CD14-positive monocyte (primary cell): Measurements from ENCODE around the gene OR13C5. TPM values are rescaled to one million over a fixed set of nuclear protein-coding genes. Genes with fewer than 3 reads are reported as not detected.
"Not testable (repeated sequence)": the region's sequence is repeated elsewhere in the genome, so short reads cannot be mapped to it uniquely, and the experiment has no call there.

Source experiments
- DNase-seq, 3 donors: peaks; one replicate each; pipeline ENCODE4 v3.0.0-alpha.2; 2011 to 2022
- H2AFZ ChIP-seq: 2 replicates; pipeline ENCODE4 v1.6.0; 2012; ENCODE audit warnings: mild to moderate bottlenecking, low read depth, low read length, inconsistent platforms; ENCODE audit not compliant: insufficient read depth, poor library complexity, severe bottlenecking
- H3K27ac ChIP-seq, 2 donors: 1 replicate in 1 of 2; 2 replicates in 1 of 2; pipeline ENCODE4 v1.5.1; 2012 to 2013; ENCODE audit warnings: low read length in 2 of 2, control low read depth in 1 of 2, inconsistent platforms in 1 of 2, low read depth in 1 of 2, mild to moderate bottlenecking in 1 of 2
- H3K27me3 ChIP-seq, 2 donors: one replicate each; pipeline versions ENCODE4 v1.6.0 to v1.6.1; 2011 to 2013; ENCODE audit warnings: low read length in 2 of 2; ENCODE audit not compliant: control insufficient read depth in 2 of 2, insufficient read depth in 2 of 2
- H3K36me3 ChIP-seq, 2 donors: replicated peaks in 1 of 2; 1 replicate in 1 of 2; 2 replicates in 1 of 2; pipeline versions ENCODE4 v1.5.1 to v1.6.1; 2012 to 2013; ENCODE audit warnings: low read length in 2 of 2, control low read depth in 1 of 2, inconsistent platforms in 1 of 2, mild to moderate bottlenecking in 1 of 2; ENCODE audit not compliant: insufficient read depth in 2 of 2, control insufficient read depth in 1 of 2
- H3K4me1 ChIP-seq, 2 donors: 1 replicate in 1 of 2; 2 replicates in 1 of 2; pipeline versions ENCODE4 v1.5.1 to v1.6.1; 2012 to 2013; ENCODE audit warnings: low read length in 2 of 2, control low read depth in 1 of 2, inconsistent platforms in 1 of 2, mild to moderate bottlenecking in 1 of 2, moderate library complexity in 1 of 2; ENCODE audit not compliant: insufficient read depth in 2 of 2, control insufficient read depth in 1 of 2
- H3K4me2 ChIP-seq: replicated peaks from 2 replicates; pipeline ENCODE3; 2012; ENCODE audit warnings: low read length, moderate library complexity, mild to moderate bottlenecking; ENCODE audit not compliant: poor library complexity, severe bottlenecking; ENCODE audit errors: extremely low read depth
- H3K4me3 ChIP-seq, 3 experiments: fragments of 200-600 bp in 1 of 3; sonication (generic) in 1 of 3; replicated peaks in 1 of 3; 1 replicate in 2 of 3; 2 replicates in 1 of 3; pipeline ENCODE4 v1.5.1; 2011 to 2013; ENCODE audit warnings: low read length in 3 of 3, mild to moderate bottlenecking in 3 of 3, control low read depth in 2 of 3, low read depth in 2 of 3, inconsistent platforms in 1 of 3, moderate library complexity in 1 of 3
- H3K79me2 ChIP-seq: 2 replicates; pipeline ENCODE4 v1.6.0; 2012; ENCODE audit warnings: mild to moderate bottlenecking, control low read depth, inconsistent platforms, low read length, moderate library complexity; ENCODE audit not compliant: insufficient read depth
- H3K9ac ChIP-seq: 2 replicates; pipeline ENCODE4 v1.6.0; 2017; ENCODE audit warnings: low read length, mild to moderate bottlenecking; ENCODE audit not compliant: insufficient read depth, poor library complexity, severe bottlenecking
- H3K9me3 ChIP-seq, 2 donors: replicated peaks in 1 of 2; 1 replicate in 1 of 2; 2 replicates in 1 of 2; pipeline versions ENCODE4 v1.5.1 to v1.6.1; 2012 to 2013; ENCODE audit warnings: low read length in 2 of 2, control low read depth in 1 of 2; ENCODE audit not compliant: control insufficient read depth in 1 of 2, insufficient read depth in 1 of 2
- H4K20me1 ChIP-seq: 2 replicates; pipeline ENCODE4 v1.6.0; 2012; ENCODE audit warnings: mild to moderate bottlenecking, low read length, control low read depth, moderate library complexity; ENCODE audit not compliant: insufficient read depth
- H3K27ac Mint-ChIP-seq, 7 donors: one replicate each; pipeline ENCODE4 v1.8.0; 2020; ENCODE audit warnings: mild to moderate bottlenecking in 7 of 7, mixed read lengths in 7 of 7, moderate library complexity in 6 of 7, inconsistent platforms in 2 of 7
- H3K27me3 Mint-ChIP-seq, 3 donors: one replicate each; pipeline ENCODE4 v1.8.0; 2021 to 2022; ENCODE audit warnings: low read depth in 3 of 3, mild to moderate bottlenecking in 3 of 3, mixed read lengths in 3 of 3, moderate library complexity in 3 of 3, inconsistent platforms in 1 of 3
- H3K36me3 Mint-ChIP-seq, 2 donors: one replicate each; pipeline ENCODE4 v1.8.0; 2020; ENCODE audit warnings: mixed read lengths in 2 of 2, inconsistent platforms in 1 of 2, mild to moderate bottlenecking in 1 of 2
- H3K4me1 Mint-ChIP-seq: one replicate; pipeline ENCODE4 v1.8.0; 2020; ENCODE audit warnings: mild to moderate bottlenecking, mixed read lengths
- H3K4me3 Mint-ChIP-seq, 2 donors: one replicate each; pipeline ENCODE4 v1.8.0; 2020; ENCODE audit warnings: mild to moderate bottlenecking in 2 of 2, mixed read lengths in 2 of 2, moderate library complexity in 1 of 2
- H3K9me3 Mint-ChIP-seq, 7 donors: one replicate each; pipeline ENCODE4 v1.8.0; 2020 to 2022; ENCODE audit warnings: mixed read lengths in 7 of 7, mild to moderate bottlenecking in 6 of 7, moderate library complexity in 6 of 7, inconsistent platforms in 2 of 7
- intact Hi-C, 2 donors: fragments of 100-400 bp; cut with micrococcal nuclease; formaldehyde crosslinking; loops; one replicate each; pipeline versions ENCODE4 v1.15.0 to v1.15.1; 2023
- polyA minus RNA-seq: library from RNA; depleted of rRNA, polyadenylated mRNA; stranded (reverse); fragments of >200 nt; gene quantifications from 2 replicates; pipeline ENCODE4 v1.2.3, GENCODE V29; 2012
- polyA plus RNA-seq, 3 donors: library from polyadenylated mRNA; depleted of rRNA in 1 of 3; unstranded in 2 of 3; stranded (reverse) in 1 of 3; fragments of 300-500 nt in 2 of 3; fragments of >200 nt in 1 of 3; fragmentation: Illumina TruSeq in 2 of 3; gene quantifications; 1 replicate in 2 of 3; 2 replicates in 1 of 3; pipeline ENCODE4 v1.2.3, GENCODE V29; 2012 to 2021
- total RNA-seq, 12 experiments: library from RNA in 1 of 12; stranded (reverse) in 1 of 12; fragments of 120-200 nt in 1 of 12; gene quantifications; one replicate each; pipeline ENCODE4 v1.2.4 and lab custom pipeline; 2013 to 2026; ENCODE audit warnings: mixed read lengths in 6 of 12, inconsistent platforms in 1 of 12
- TF ChIP-seq, protein P1 (sequence below): fragments of 200-600 bp; IDR thresholded peaks from one replicate; pipeline ENCODE4 v1.8.0; 2022; ENCODE audit warnings: antibody characterized with exemption, mild to moderate bottlenecking

The OR13C5 gene
- not detected for total RNA-seq (2013)
- polyA plus RNA-seq, result not detected
- not detected in 2 replicates for polyA minus RNA-seq
- total RNA-seq (lab: John Stamatoyannopoulos, UW), result 0 to 0.25 (median 0) reads per million in 11 experiments

DNA sequence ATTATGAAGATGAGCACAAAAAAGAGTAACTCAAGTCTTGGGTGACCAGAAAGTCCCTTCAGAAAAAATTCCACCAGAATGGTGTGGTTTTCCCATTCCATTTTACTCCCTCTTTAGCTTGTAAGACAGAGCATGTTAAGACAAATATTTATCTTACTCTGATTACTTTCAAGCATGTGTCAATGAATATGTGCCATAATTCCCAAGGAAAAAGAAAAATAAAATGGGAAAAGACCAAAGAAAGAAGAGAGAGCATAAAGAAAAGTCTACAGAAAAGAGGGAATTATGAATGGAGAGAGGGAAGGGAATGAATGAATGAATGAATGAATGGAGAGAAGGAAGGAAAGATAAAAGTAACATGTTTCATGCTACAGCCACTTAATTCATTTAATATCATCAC, at the start of gene OR13C5:
Gene OR13C5 (minus strand): TSS at position 101 of the 400 bp plus-strand sequence. CDS start 0 bp downstream, at position 101.
- H3K4me3 ChIP-seq, DNase-seq, H3K9ac ChIP-seq, H3K27me3 ChIP-seq, H3K4me1 ChIP-seq, H3K27ac Mint-ChIP-seq, intact Hi-C loops, H3K4me1 Mint-ChIP-seq, H3K27me3 Mint-ChIP-seq, H3K9me3 Mint-ChIP-seq, H3K36me3 Mint-ChIP-seq, H3K9me3 ChIP-seq, H2AFZ ChIP-seq, H3K4me2 ChIP-seq, H3K36me3 ChIP-seq, H3K4me3 Mint-ChIP-seq, H3K79me2 ChIP-seq, H4K20me1 ChIP-seq, H3K27ac ChIP-seq: not testable (repeated sequence)

GRCh38 chr9:104635456-104635855, 36.2 kb upstream of the OR13C5 start:
- Mint-ChIP-seq H3K27me3 (peaks cover 0 to 2% (median 0%) of the 10 kb centered on the region in 3 donors), H3K36me3 (no peaks in the 10 kb centered on the region), H3K9me3 (peaks cover 7 to 32% (median 25%) of the 10 kb centered on the region in 7 donors), H3K4me1 (no peaks in the 10 kb centered on the region), H3K4me3 (no peak overlapping the region), H3K27ac (no peak overlapping the region)
- Histone ChIP-seq H3K9me3 (peaks cover 16 to 39% of the 10 kb centered on the region in 2 donors), H3K4me2 (no peak overlapping the region), H3K27ac (no peak overlapping the region), H3K4me1 (no peaks in the 10 kb centered on the region), H3K27me3 (no peaks in the 10 kb centered on the region), H3K79me2 (no peaks in the 10 kb centered on the region), H4K20me1 (no peaks in the 10 kb centered on the region), H2AFZ (no peak overlapping the region), H3K9ac (no peak overlapping the region), H3K36me3 (no peaks in the 10 kb centered on the region), H3K4me3 (no peak overlapping the region)
- DNase-seq, result no peak
- TF ChIP-seq, protein P1, sequence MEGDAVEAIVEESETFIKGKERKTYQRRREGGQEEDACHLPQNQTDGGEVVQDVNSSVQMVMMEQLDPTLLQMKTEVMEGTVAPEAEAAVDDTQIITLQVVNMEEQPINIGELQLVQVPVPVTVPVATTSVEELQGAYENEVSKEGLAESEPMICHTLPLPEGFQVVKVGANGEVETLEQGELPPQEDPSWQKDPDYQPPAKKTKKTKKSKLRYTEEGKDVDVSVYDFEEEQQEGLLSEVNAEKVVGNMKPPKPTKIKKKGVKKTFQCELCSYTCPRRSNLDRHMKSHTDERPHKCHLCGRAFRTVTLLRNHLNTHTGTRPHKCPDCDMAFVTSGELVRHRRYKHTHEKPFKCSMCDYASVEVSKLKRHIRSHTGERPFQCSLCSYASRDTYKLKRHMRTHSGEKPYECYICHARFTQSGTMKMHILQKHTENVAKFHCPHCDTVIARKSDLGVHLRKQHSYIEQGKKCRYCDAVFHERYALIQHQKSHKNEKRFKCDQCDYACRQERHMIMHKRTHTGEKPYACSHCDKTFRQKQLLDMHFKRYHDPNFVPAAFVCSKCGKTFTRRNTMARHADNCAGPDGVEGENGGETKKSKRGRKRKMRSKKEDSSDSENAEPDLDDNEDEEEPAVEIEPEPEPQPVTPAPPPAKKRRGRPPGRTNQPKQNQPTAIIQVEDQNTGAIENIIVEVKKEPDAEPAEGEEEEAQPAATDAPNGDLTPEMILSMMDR, result no peak
- intact Hi-C loops, result no loop called here
